BLaER1 treated with 17β-estradiol and CSF1 and Interleukin-3, amounts not matched to agents 10 nM and 100 nM (cell line): Measurements from ENCODE around the gene PLRG1.
"Not testable (repeated sequence)": the region's sequence is repeated elsewhere in the genome, so short reads cannot be mapped to it uniquely, and the experiment has no call there.

ENCODE experiments used
- H3K27ac ChIP-seq, 11 experiments: shearing (Covaris generic); formaldehyde crosslinking; 2 replicates each; pipeline ENCODE4 v1.8.1; 2022
- H3K27me3 ChIP-seq, 11 experiments: shearing (Covaris generic); formaldehyde crosslinking; 2 replicates each; pipeline ENCODE4 v1.8.1; 2022
- H3K36me3 ChIP-seq, 11 experiments: shearing (Covaris generic); formaldehyde crosslinking; 2 replicates each; pipeline ENCODE4 v1.8.1; 2022
- H3K4me1 ChIP-seq, 10 experiments: shearing (Covaris generic); formaldehyde crosslinking; 2 replicates each; pipeline ENCODE4 v1.8.1; 2022
- H3K4me2 ChIP-seq, 11 experiments: shearing (Covaris generic); formaldehyde crosslinking; 2 replicates each; pipeline ENCODE4 v1.8.1; 2022
- H3K4me3 ChIP-seq, 10 experiments: shearing (Covaris generic); formaldehyde crosslinking; 2 replicates each; pipeline ENCODE4 v1.8.1; 2022
- H3K9ac ChIP-seq, 11 experiments: shearing (Covaris generic); formaldehyde crosslinking; 2 replicates each; pipeline ENCODE4 v1.8.1; 2022
- H3K9me3 ChIP-seq, 11 experiments: shearing (Covaris generic); formaldehyde crosslinking; replicated peaks in 1 of 11; 2 replicates each; pipeline ENCODE4 v1.8.1; 2022
- H4K20me1 ChIP-seq, 11 experiments: shearing (Covaris generic); formaldehyde crosslinking; 2 replicates each; pipeline ENCODE4 v1.8.1; 2022
- Cebpa-rat ChIP-seq, 11 experiments: shearing (Covaris generic); IDR thresholded peaks; 2 replicates each; pipeline ENCODE4 v1.8.1; 2022

The PLRG1 gene

GRCh38 chr4:154549894-154550790 is at the start of gene PLRG1:
PLRG1 (minus strand) TSS chr4:154550400; CDS start chr4:154550308, 92 bp downstream.
- Histone ChIP-seq H3K27ac (peak within 1 kb of the TSS; percentile 72 to 85 (median 79)), H3K4me2 (peak within 1 kb of the TSS; percentile 85 to 95 (median 92)), H3K27me3 (no peaks in the 10 kb centered on the region), H3K9ac (peak within 1 kb of the TSS; percentile 77 to 89 (median 83)), H3K9me3 (no peaks in the 10 kb centered on the region), H3K36me3 (peaks cover 28 to 37% (median 31%) of the 10 kb centered on the region in 11 experiments), H4K20me1 (peaks cover 6 to 35% (median 18%) of the 10 kb centered on the region in 11 experiments; a peak in 12 of 22 replicates), H3K4me1 (peaks cover 19 to 22% (median 20%) of the 10 kb centered on the region in 10 experiments), H3K4me3 (peak within 1 kb of the TSS; percentile 76 to 98 (median 86))
- TF ChIP-seq Cebpa-rat (IDR thresholded peaks at IDR 0.05): peak in 6 of 11 experiments; percentile 25 to 77 (median 56); a peak in 10 of 22 replicates

- no peaks in the 10 kb centered on the region for H3K36me3 ChIP-seq
- H4K20me1 ChIP-seq: no peaks in the 10 kb centered on the region
- H3K27me3 ChIP-seq: no peaks in the 10 kb centered on the region
- H3K9ac ChIP-seq: no peak overlapping the region
- no peak overlapping the region for H3K4me2 ChIP-seq
- no peaks in the 10 kb centered on the region for H3K4me1 ChIP-seq
- H3K9me3 ChIP-seq: no peaks in the 10 kb centered on the region
- H3K27ac ChIP-seq: no peak overlapping the region
- TF ChIP-seq Cebpa-rat (IDR thresholded peaks at IDR 0.05): no peak
- H3K4me3 ChIP-seq: no peak overlapping the region
Measured at GRCh38 chr4:154597798-154598774, 47.9 kb upstream of the PLRG1 start.

- not testable (repeated sequence) for H3K4me1 ChIP-seq, H3K9me3 ChIP-seq, H3K4me3 ChIP-seq, H3K27me3 ChIP-seq, H4K20me1 ChIP-seq, H3K4me2 ChIP-seq, H3K9ac ChIP-seq, H3K27ac ChIP-seq, H3K36me3 ChIP-seq
Measured at GRCh38 chr4:154597281-154597680, 47.1 kb upstream of the PLRG1 start.

GRCh38 chr4:154595807-154596206 is 45.6 kb upstream of the PLRG1 start:
- no peaks in the 10 kb centered on the region for H3K4me1 ChIP-seq
- no peak overlapping the region for H3K4me3 ChIP-seq
- no peaks in the 10 kb centered on the region for H3K9me3 ChIP-seq
- no peaks in the 10 kb centered on the region for H3K27me3 ChIP-seq
- no peak overlapping the region for H3K9ac ChIP-seq
- H3K27ac ChIP-seq: no peak overlapping the region
- no peaks in the 10 kb centered on the region for H3K36me3 ChIP-seq
- no peaks in the 10 kb centered on the region for H4K20me1 ChIP-seq
- no peak overlapping the region for H3K4me2 ChIP-seq
- no peak for TF ChIP-seq Cebpa-rat (IDR thresholded peaks at IDR 0.05)

GRCh38 chr4:154594343-154594742 is 44.1 kb upstream of the PLRG1 start:
- not testable (repeated sequence) for H3K9me3 ChIP-seq, H3K27me3 ChIP-seq, H4K20me1 ChIP-seq, H3K4me1 ChIP-seq, H3K4me3 ChIP-seq, H3K27ac ChIP-seq, H3K36me3 ChIP-seq, H3K9ac ChIP-seq, H3K4me2 ChIP-seq

GRCh38 chr4:154593868-154594267 is 43.7 kb upstream of the PLRG1 start:
- H3K4me3 ChIP-seq: no peak overlapping the region
- no peak for TF ChIP-seq Cebpa-rat (IDR thresholded peaks at IDR 0.05)
- no peak overlapping the region for H3K9ac ChIP-seq
- no peak overlapping the region for H3K4me2 ChIP-seq
- no peak overlapping the region for H3K27ac ChIP-seq
- no peaks in the 10 kb centered on the region for H3K27me3 ChIP-seq
- H3K36me3 ChIP-seq: no peaks in the 10 kb centered on the region
- H4K20me1 ChIP-seq: no peaks in the 10 kb centered on the region
- H3K4me1 ChIP-seq: no peaks in the 10 kb centered on the region
- H3K9me3 ChIP-seq: no peaks in the 10 kb centered on the region

- no peaks in the 10 kb centered on the region for H3K36me3 ChIP-seq
- H3K27me3 ChIP-seq: no peaks in the 10 kb centered on the region
- H3K4me1 ChIP-seq: no peaks in the 10 kb centered on the region
- H3K27ac ChIP-seq: no peak overlapping the region
- TF ChIP-seq Cebpa-rat (IDR thresholded peaks at IDR 0.05): no peak
- no peaks in the 10 kb centered on the region for H4K20me1 ChIP-seq
- no peak overlapping the region for H3K9ac ChIP-seq
- H3K9me3 ChIP-seq: no peaks in the 10 kb centered on the region
- no peak overlapping the region for H3K4me2 ChIP-seq
- no peak overlapping the region for H3K4me3 ChIP-seq
Measured at GRCh38 chr4:154591890-154592289, 41.7 kb upstream of the PLRG1 start.

- Histone ChIP-seq H3K27ac (no peak within 1 kb of the TSS), H4K20me1 (no peaks in the 10 kb centered on the region), H3K36me3 (no peaks in the 10 kb centered on the region), H3K27me3 (no peaks in the 10 kb centered on the region), H3K4me3 (no peak within 1 kb of the TSS), H3K9ac (no peak within 1 kb of the TSS), H3K4me1 (no peaks in the 10 kb centered on the region), H3K9me3 (no peaks in the 10 kb centered on the region), H3K4me2 (no peak within 1 kb of the TSS)
- TF ChIP-seq Cebpa-rat (IDR thresholded peaks at IDR 0.05): no peak
Measured at GRCh38 chr4:154590329-154591006, 40.3 kb upstream of the PLRG1 start, which contains the start of gene FGA. FGA (minus strand) TSS chr4:154590742; CDS start chr4:154590687, 55 bp downstream.
